ENCODE measurements around the gene SDHAF3.
"Not testable (repeated sequence)": the region's sequence is repeated elsewhere in the genome, so short reads cannot be mapped to it uniquely, and the experiment has no call there.

SDHAF3 gene

DNA sequence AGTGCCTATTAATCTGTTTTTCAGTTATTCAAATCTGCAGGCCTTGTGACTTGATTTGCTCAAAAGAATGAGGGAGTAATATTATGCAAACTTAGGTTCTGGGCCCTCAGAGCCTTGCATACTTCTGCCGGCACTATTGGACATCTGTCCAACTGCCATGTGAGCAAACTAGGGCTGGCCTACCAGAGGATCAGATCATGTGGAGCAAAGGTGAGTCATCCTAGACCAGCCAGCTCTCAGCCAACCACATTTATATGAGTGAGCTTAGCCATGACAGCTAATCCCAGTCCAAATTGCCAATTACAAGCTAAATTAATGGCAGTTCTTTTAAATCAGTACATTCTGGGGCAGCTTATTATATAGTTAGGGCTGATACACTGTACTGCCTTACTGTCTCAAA, 69.6 kb downstream of the SDHAF3 start:
- no peak overlapping the region for H3K4me3 ChIP-seq (ENCODE audit: low read depth, low read length)
- no peaks in the 10 kb centered on the region for H3K4me1 ChIP-seq (ENCODE audit: control insufficient read depth, insufficient read depth, low read length)
- ChIA-PET POLR2A (no interaction called here), CTCF (no interaction called here)
- TF ChIP-seq, protein P1, sequence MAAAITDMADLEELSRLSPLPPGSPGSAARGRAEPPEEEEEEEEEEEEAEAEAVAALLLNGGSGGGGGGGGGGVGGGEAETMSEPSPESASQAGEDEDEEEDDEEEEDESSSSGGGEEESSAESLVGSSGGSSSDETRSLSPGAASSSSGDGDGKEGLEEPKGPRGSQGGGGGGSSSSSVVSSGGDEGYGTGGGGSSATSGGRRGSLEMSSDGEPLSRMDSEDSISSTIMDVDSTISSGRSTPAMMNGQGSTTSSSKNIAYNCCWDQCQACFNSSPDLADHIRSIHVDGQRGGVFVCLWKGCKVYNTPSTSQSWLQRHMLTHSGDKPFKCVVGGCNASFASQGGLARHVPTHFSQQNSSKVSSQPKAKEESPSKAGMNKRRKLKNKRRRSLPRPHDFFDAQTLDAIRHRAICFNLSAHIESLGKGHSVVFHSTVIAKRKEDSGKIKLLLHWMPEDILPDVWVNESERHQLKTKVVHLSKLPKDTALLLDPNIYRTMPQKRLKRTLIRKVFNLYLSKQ (tag by site-specific recombination; IDR thresholded peaks at IDR 0.05; ENCODE audit: borderline replicate concordance), result no peak
- TF ChIP-seq BCL11A (tag by site-specific recombination; IDR thresholded peaks at IDR 0.05; ENCODE audit: low read depth) (no peak), ZNF138 (tag by site-specific recombination; IDR thresholded peaks at IDR 0.05; ENCODE audit: borderline replicate concordance) (no peak), ZNF311 (tag by site-specific recombination; IDR thresholded peaks at IDR 0.05; ENCODE audit: borderline replicate concordance) (no peak), ZNF211 (tag by site-specific recombination; IDR thresholded peaks at IDR 0.05; ENCODE audit: low read depth) (no peak), ZNF184 (tag by site-specific recombination; IDR thresholded peaks at IDR 0.05) (no peak), ZNF707 (tag by site-specific recombination; IDR thresholded peaks at IDR 0.05) (no peak), ZNF791 (tag by site-specific recombination; IDR thresholded peaks at IDR 0.05) (no peak), ZNF843 (tag by site-specific recombination; IDR thresholded peaks at IDR 0.05) (no peak), ZNF555 (tag by site-specific recombination; conservative IDR thresholded peaks at IDR 0.05) (no peak), ZNF561 (tag by site-specific recombination; IDR thresholded peaks at IDR 0.05; ENCODE audit: borderline replicate concordance) (no peak), ZNF394 (tag by site-specific recombination; IDR thresholded peaks at IDR 0.05; ENCODE audit: borderline replicate concordance) (no peak), ZFP3 (tag by site-specific recombination; IDR thresholded peaks at IDR 0.05; ENCODE audit: low read depth) (no peak), ZNF248 (tag by site-specific recombination; IDR thresholded peaks at IDR 0.05) (no peak), ZFP69B (tag by site-specific recombination; IDR thresholded peaks at IDR 0.05) (no peak)
- TF ChIP-seq, protein P2, sequence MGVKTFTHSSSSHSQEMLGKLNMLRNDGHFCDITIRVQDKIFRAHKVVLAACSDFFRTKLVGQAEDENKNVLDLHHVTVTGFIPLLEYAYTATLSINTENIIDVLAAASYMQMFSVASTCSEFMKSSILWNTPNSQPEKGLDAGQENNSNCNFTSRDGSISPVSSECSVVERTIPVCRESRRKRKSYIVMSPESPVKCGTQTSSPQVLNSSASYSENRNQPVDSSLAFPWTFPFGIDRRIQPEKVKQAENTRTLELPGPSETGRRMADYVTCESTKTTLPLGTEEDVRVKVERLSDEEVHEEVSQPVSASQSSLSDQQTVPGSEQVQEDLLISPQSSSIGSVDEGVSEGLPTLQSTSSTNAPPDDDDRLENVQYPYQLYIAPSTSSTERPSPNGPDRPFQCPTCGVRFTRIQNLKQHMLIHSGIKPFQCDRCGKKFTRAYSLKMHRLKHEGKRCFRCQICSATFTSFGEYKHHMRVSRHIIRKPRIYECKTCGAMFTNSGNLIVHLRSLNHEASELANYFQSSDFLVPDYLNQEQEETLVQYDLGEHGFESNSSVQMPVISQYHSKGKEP (tag by site-specific recombination; IDR thresholded peaks at IDR 0.05), result no peak
- H3K9me3 ChIP-seq (ENCODE audit: control insufficient read depth, insufficient read depth, low read depth, low read length), result no peaks in the 10 kb centered on the region
- H3K27ac ChIP-seq (ENCODE audit: extremely low read depth, low read depth, low read length), result no peak overlapping the region
- peaks cover 0 to 3% of the 10 kb centered on the region in 2 experiments; a peak in 2 of 3 replicates for H3K36me3 ChIP-seq (ENCODE audit: control insufficient read depth in 2 of 2, insufficient read depth in 1 of 2, low read length in 2 of 2)

DNA sequence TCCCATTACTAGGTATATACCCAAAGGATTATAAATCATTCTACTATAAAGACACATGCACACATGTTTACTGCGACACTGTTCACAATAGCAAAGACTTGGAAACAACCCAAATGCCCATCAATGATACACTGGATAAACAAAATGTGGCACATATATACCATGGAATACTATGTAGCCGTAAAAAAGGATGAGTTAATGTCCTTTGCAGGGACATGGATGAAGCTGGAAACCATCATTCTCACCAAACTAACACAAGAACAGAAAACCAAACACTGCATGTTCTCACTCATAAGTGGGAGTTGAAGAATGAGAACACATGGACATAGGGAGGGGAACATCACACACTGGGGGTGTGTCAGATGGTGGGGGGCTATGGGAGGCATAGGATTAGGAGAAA, 78.7 kb downstream of the SDHAF3 start:
- H3K36me3 ChIP-seq (ENCODE audit: control insufficient read depth in 2 of 2, insufficient read depth in 1 of 2, low read length in 2 of 2); H3K4me1 ChIP-seq (ENCODE audit: control insufficient read depth, insufficient read depth, low read length); H3K4me3 ChIP-seq (ENCODE audit: low read depth, low read length); H3K27ac ChIP-seq (ENCODE audit: extremely low read depth, low read depth, low read length); POLR2A ChIA-PET; H3K9me3 ChIP-seq (ENCODE audit: control insufficient read depth, insufficient read depth, low read depth, low read length): not testable (repeated sequence)
- CTCF ChIA-PET, result interaction anchor here (0.6 kb wide), 1 partner anchor 137 kb away, joined by 3 read pairs; no protein-coding TSS in a partner anchor
- TF ChIP-seq ZNF146 (tag by site-specific recombination; IDR thresholded peaks at IDR 0.05), result peak; percentile 59

DNA sequence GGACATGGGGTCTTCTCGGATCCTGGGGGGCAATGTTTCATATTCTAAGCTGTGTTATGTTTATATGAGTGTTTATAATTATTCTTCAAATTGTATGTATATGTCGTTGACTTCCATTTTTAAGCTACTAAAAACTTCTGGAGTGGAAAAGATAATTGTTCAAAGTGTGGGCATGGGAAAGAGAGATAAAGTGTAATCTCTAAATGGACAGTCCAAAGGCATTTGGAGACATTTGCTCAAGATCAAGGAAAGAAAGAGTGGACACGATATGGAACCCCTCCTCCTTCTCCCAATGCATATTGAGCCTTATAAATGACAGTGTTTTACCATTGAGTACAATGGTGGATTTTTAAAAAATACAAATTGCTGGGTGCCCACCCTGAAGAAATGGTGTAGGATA, 81.1 kb downstream of the SDHAF3 start:
- no peak for TF ChIP-seq ZNF777 (tag by site-specific recombination; IDR thresholded peaks at IDR 0.05; ENCODE audit: borderline replicate concordance)
- TF ChIP-seq ZNF571 (tag by site-specific recombination; IDR thresholded peaks at IDR 0.05), result no peak
- TF ChIP-seq, protein P3, sequence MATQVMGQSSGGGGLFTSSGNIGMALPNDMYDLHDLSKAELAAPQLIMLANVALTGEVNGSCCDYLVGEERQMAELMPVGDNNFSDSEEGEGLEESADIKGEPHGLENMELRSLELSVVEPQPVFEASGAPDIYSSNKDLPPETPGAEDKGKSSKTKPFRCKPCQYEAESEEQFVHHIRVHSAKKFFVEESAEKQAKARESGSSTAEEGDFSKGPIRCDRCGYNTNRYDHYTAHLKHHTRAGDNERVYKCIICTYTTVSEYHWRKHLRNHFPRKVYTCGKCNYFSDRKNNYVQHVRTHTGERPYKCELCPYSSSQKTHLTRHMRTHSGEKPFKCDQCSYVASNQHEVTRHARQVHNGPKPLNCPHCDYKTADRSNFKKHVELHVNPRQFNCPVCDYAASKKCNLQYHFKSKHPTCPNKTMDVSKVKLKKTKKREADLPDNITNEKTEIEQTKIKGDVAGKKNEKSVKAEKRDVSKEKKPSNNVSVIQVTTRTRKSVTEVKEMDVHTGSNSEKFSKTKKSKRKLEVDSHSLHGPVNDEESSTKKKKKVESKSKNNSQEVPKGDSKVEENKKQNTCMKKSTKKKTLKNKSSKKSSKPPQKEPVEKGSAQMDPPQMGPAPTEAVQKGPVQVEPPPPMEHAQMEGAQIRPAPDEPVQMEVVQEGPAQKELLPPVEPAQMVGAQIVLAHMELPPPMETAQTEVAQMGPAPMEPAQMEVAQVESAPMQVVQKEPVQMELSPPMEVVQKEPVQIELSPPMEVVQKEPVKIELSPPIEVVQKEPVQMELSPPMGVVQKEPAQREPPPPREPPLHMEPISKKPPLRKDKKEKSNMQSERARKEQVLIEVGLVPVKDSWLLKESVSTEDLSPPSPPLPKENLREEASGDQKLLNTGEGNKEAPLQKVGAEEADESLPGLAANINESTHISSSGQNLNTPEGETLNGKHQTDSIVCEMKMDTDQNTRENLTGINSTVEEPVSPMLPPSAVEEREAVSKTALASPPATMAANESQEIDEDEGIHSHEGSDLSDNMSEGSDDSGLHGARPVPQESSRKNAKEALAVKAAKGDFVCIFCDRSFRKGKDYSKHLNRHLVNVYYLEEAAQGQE (tag by site-specific recombination; IDR thresholded peaks at IDR 0.05), result no peak
- no peak for TF ChIP-seq FEZF1 (tag by site-specific recombination; IDR thresholded peaks at IDR 0.05)
- TF ChIP-seq, protein P4, sequence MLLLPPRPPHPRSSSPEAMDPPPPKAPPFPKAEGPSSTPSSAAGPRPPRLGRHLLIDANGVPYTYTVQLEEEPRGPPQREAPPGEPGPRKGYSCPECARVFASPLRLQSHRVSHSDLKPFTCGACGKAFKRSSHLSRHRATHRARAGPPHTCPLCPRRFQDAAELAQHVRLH (tag by site-specific recombination; IDR thresholded peaks at IDR 0.05), result no peak
- no peak for TF ChIP-seq ZNF510 (tag by site-specific recombination; IDR thresholded peaks at IDR 0.05; ENCODE audit: insufficient replicate concordance)
- TF ChIP-seq ZNF311 (tag by site-specific recombination; IDR thresholded peaks at IDR 0.05; ENCODE audit: borderline replicate concordance), result no peak
- TF ChIP-seq ZNF596 (tag by site-specific recombination; IDR thresholded peaks at IDR 0.05), result no peak
- H3K9me3 ChIP-seq (ENCODE audit: control insufficient read depth, insufficient read depth, low read depth, low read length), result no peaks in the 10 kb centered on the region
- no peak overlapping the region for H3K4me3 ChIP-seq (ENCODE audit: low read depth, low read length)
- H3K36me3 ChIP-seq (ENCODE audit: control insufficient read depth in 2 of 2, insufficient read depth in 1 of 2, low read length in 2 of 2), result no peaks in the 10 kb centered on the region
- H3K27ac ChIP-seq (ENCODE audit: extremely low read depth, low read depth, low read length), result no peak overlapping the region
- ChIA-PET POLR2A (no interaction called here), CTCF (interaction anchor here (0.5 to 1.2 kb wide), 3 partner anchors 20 to 637 kb away, joined by 3 to 7 read pairs (median 3); no protein-coding TSS in a partner anchor)
- no peaks in the 10 kb centered on the region for H3K4me1 ChIP-seq (ENCODE audit: control insufficient read depth, insufficient read depth, low read length)

All from HEK293 (cell line).